ENCODE results near the gene C10orf105. TPM values are rescaled to one million over a fixed set of nuclear protein-coding genes. Genes with fewer than 3 reads are reported as not detected.

The C10orf105 gene
- total and polyA plus RNA-seq, 11 donors: 0.03 to 0.57 (median 0.08) TPM; not detected in 6

DNA sequence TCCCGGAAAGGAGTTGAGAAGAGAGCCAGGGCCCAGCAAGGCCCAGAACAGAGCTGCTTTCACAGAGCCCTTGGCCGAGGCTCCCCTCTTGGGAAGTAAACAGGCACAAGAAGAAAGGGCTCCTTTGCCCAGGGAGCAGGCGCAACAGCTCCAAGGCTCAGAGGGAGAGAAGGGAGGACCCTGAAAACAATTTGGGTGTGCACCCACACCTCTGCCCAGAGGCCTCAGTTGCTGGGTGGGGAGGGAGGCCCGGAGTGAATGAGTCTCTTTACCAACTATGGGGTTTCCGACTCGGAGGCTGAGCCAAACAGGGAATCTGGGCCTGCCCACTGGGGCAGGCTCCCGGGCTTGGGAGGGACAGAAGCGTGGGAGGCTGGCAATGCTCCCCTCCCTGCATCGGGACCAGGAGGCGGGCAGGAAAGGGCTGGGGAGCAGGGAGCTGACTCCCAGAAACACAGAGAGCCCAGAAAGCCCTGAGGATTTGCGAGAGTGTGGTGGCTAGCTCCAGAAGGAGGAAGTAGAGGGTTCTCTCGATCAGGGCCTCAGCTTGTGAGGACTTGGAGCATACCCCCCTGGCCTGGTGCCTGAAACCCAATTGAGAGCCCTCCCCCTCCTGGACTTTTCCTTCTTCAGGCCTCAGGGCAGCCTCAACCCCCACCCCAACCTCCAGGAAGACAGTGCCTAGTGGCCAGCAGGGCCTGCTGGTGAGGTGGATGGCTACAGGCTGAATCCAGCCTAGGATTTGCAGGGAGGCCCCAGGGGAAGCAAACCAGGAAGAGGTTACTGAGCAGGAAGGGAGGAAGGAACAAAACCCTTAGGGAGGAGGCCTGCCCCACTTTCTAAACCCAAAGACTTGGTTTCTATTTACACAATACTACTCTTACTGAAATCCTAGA lies 6.2 kb downstream of the C10orf105 start:
- H3K36me3 ChIP-seq: no peaks in the 10 kb centered on the region
- DNase-seq: peak; percentile 84 to 91 (median 88)
- peak overlapping the region in 3 of 12 donors; percentile 1 to 23 (median 5) for H3K4me3 ChIP-seq
- H3K4me1 ChIP-seq: peaks cover 8 to 65% (median 46%) of the 10 kb centered on the region in 12 donors
- peak; percentile 65 to 87 (median 84) for ATAC-seq
- no peaks in the 10 kb centered on the region for H3K9me3 ChIP-seq
- 27 to 52% (median 39%) methylated on average over 12 of the region's 12 CpGs for WGBS, 4 donors
- no peaks in the 10 kb centered on the region for H3K27me3 ChIP-seq
- peak overlapping the region; percentile 82 to 96 (median 91) for H3K27ac ChIP-seq
- intact Hi-C loops (cut with DNase I): loop anchor here in 7 of 10 donors (1.0 to 5.0 kb wide), 5 partner anchors 33 to 59 kb away; partner anchors contain the start of gene VSIR (in 6 of the 7)
- TF ChIP-seq POLR2A (IDR thresholded peaks at IDR 0.05): peak in 1 of 2 donors; percentile 36
- TF ChIP-seq, protein P1, sequence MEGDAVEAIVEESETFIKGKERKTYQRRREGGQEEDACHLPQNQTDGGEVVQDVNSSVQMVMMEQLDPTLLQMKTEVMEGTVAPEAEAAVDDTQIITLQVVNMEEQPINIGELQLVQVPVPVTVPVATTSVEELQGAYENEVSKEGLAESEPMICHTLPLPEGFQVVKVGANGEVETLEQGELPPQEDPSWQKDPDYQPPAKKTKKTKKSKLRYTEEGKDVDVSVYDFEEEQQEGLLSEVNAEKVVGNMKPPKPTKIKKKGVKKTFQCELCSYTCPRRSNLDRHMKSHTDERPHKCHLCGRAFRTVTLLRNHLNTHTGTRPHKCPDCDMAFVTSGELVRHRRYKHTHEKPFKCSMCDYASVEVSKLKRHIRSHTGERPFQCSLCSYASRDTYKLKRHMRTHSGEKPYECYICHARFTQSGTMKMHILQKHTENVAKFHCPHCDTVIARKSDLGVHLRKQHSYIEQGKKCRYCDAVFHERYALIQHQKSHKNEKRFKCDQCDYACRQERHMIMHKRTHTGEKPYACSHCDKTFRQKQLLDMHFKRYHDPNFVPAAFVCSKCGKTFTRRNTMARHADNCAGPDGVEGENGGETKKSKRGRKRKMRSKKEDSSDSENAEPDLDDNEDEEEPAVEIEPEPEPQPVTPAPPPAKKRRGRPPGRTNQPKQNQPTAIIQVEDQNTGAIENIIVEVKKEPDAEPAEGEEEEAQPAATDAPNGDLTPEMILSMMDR (IDR thresholded peaks at IDR 0.05): peak in 4 of 12 donors; percentile 17 to 28 (median 22)

DNA sequence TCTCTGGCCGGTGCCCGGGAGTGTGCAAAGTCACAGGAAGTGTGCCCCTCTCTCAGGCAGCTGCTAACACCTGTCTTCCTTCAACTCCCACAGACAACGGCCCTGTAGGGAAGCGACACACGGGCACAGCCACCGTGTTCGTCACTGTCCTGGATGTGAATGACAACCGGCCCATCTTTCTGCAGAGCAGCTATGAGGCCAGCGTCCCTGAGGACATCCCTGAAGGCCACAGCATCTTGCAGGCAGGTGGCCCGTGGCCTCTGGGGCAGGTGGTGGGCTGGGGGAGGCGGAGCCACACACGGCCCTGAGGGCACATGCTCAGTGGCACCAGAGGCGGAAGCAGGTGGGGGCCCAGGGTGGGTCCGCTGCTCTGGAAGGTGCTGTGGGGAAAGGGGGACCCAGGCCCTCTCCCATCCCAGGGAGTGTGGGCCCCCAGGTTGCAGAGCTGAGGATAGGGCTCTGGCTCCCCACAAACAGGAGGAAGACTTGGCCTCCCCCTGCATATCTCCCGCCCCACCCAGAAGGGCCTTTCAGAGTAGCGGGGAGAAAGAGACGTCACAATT lies 6.9 kb downstream of the C10orf105 start:
- Histone ChIP-seq H3K27me3 (no peaks in the 10 kb centered on the region), H3K4me3 (no peak overlapping the region), H3K4me1 (peaks cover 8 to 66% (median 45%) of the 10 kb centered on the region in 12 donors), H3K9me3 (no peaks in the 10 kb centered on the region), H3K27ac (peak overlapping the region; percentile 82 to 96 (median 91)), H3K36me3 (no peaks in the 10 kb centered on the region)
- WGBS, 4 donors: 68 to 74% (median 70%) methylated on average over 14 to 17 of the region's 17 CpGs
- intact Hi-C loops (cut with DNase I): loop anchor here in 7 of 10 donors (1.0 to 5.0 kb wide), 5 partner anchors 34 to 60 kb away; partner anchors contain the start of gene VSIR (in 6 of the 7)
- DNase-seq (peak in 2 of 5 donors; percentile 29 to 43), ATAC-seq (peak in 1 of 4 donors; percentile 8)
- TF ChIP-seq POLR2A (IDR thresholded peaks at IDR 0.05): no peak
- TF ChIP-seq, protein P1 (IDR thresholded peaks at IDR 0.05): no peak

DNA sequence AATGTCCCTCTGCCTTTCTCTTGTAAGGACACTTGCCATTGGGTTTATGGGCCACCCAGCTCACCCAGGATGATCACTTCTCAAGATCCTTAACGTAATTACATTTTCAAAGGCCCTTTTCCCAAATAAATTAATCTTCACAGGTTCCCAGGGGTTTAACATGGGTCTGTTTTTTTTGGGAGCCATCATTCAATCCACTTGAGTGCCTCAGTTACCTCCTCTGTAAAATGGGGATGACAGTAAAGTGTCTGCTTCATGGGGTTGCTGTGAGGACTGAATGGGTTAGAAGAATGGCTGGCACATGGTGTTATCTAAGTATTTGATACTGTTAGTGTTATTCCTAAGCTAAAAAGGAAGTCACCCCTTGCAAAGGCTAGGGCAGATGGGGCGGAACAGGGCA lies 7.4 kb downstream of the C10orf105 start:
- TF ChIP-seq, protein P1 (IDR thresholded peaks at IDR 0.05): no peak
- no peak for TF ChIP-seq POLR2A (IDR thresholded peaks at IDR 0.05)
- 86 to 96% (median 90%) methylated on average over 2 of the region's 2 CpGs for WGBS, 4 donors
- H3K27me3 ChIP-seq: no peaks in the 10 kb centered on the region
- H3K9me3 ChIP-seq: no peaks in the 10 kb centered on the region
- no peak overlapping the region for H3K4me3 ChIP-seq
- H3K4me1 ChIP-seq: peaks cover 8 to 62% (median 42%) of the 10 kb centered on the region in 12 donors
- ATAC-seq (no peak), DNase-seq (no peak)
- intact Hi-C loops (cut with DNase I): loop anchor here in 7 of 10 donors (2.0 to 5.0 kb wide), 4 partner anchors 35 to 61 kb away; partner anchors contain the start of gene VSIR (in 6 of the 7)
- H3K27ac ChIP-seq: peak overlapping the region; percentile 82 to 96 (median 91)
- no peaks in the 10 kb centered on the region for H3K36me3 ChIP-seq

All from heart left ventricle (tissue), 16 donors.